Stimulated activated naive B cell treated with anti-CD40 and anti-IgM and Interleukin-4, amounts not matched to agents 10 μg/mL and 1 μg/mL and 100 μg/mL, for 72 hours (primary cell): ENCODE data around the gene FER1L5.
"Not testable (repeated sequence)": the region's sequence is repeated elsewhere in the genome, so short reads cannot be mapped to it uniquely, and the experiment has no call there.

ENCODE experiments used
- ATAC-seq, 2 donors: fragments of 150-1000 bp; cut with Tn5 transposase; replicated peaks; 2 replicates each; pipeline ENCODE4 v1.10.0; 2021; ENCODE audit warnings: moderate library complexity in 1 of 2
- DNase-seq: peaks from one replicate; pipeline ENCODE4 v3.0.0; 2021
- H3K27ac Mint-ChIP-seq: one replicate; pipeline ENCODE4 v1.8.0; 2022; ENCODE audit warnings: mild to moderate bottlenecking, mixed read lengths
- H3K27me3 Mint-ChIP-seq, 2 donors: one replicate each; pipeline ENCODE4 v1.8.0; 2022; ENCODE audit warnings: mixed read lengths in 2 of 2
- H3K36me3 Mint-ChIP-seq, 2 donors: one replicate each; pipeline ENCODE4 v1.8.0; 2022; ENCODE audit warnings: mixed read lengths in 2 of 2, mild to moderate bottlenecking in 1 of 2
- H3K4me1 Mint-ChIP-seq, 2 donors: one replicate each; pipeline ENCODE4 v1.8.0; 2022; ENCODE audit warnings: mixed read lengths in 2 of 2, mild to moderate bottlenecking in 1 of 2
- H3K4me3 Mint-ChIP-seq, 2 donors: one replicate each; pipeline ENCODE4 v1.8.0; 2022; ENCODE audit warnings: mild to moderate bottlenecking in 2 of 2, mixed read lengths in 2 of 2, moderate library complexity in 1 of 2
- H3K9me3 Mint-ChIP-seq, 2 donors: one replicate each; pipeline ENCODE4 v1.8.0; 2022; ENCODE audit warnings: mixed read lengths in 2 of 2, mild to moderate bottlenecking in 1 of 2

The FER1L5 gene

DNA sequence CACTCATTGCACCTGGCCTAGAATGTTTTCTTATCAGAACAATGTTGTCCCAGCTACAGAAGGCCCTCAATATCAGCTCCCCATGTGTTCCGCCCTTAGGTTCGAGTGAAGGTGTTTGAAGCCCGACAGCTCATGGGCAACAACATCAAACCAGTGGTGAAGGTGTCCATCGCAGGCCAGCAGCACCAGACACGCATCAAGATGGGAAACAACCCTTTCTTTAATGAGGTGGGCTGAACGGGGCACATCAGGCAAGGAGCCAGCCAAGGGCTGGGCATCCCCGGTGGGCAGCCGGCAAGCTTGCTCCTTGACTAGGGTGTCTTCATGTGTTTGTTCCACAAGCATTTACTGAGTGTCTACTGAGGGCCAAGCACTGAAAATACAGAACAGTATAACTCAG is 9.2 kb downstream of the FER1L5 start:
- Mint-ChIP-seq H3K4me1 (peaks cover 0 to 4% of the 10 kb centered on the region in 2 donors), H3K27me3 (peaks cover 0 to 11% of the 10 kb centered on the region in 2 donors), H3K4me3 (no peak overlapping the region), H3K36me3 (no peaks in the 10 kb centered on the region), H3K9me3 (no peaks in the 10 kb centered on the region), H3K27ac (no peak overlapping the region)
- DNase-seq (no peak), ATAC-seq (no peak)

DNA sequence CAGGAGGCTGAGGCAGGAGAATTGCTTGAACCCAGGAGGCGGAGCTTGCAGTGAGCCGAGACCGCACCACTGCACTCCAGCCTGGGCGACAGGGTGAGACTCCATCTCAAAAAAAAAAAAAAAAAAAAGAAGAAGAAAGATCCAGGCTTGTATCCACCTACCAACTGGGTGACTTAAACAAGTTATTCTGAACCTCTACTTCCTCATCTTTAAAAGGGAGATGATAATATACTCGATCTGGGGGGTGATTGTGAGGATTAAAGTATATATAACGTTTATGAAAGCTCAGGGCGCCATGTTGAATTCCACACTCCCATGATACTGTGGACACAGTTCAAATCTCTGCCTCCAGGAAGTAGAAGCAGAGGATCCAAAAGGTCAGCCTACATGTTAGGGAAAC is 12.2 kb downstream of the FER1L5 start:
- not testable (repeated sequence) for H3K27ac Mint-ChIP-seq, H3K9me3 Mint-ChIP-seq, H3K27me3 Mint-ChIP-seq, H3K4me3 Mint-ChIP-seq, ATAC-seq, DNase-seq, H3K36me3 Mint-ChIP-seq, H3K4me1 Mint-ChIP-seq

DNA sequence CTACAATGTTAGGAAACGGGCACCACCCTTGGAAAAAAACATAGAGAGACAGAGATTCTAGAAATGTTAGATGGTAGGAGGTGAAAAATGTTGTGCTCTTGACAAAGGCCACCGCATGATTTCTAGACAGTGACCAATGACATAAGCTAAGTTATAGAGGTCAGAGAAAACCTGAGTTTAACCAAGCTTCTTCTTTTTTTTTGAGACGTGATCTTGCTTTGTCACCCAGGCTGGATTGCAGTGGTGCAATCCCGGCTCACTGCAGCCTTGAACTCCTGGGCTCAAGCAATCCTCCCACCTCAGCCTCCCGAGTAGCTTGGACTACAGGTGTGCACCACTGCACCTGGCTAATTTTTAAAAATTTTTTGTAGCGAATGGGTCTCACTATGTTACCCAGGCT is 13.0 kb downstream of the FER1L5 start:
- H3K36me3 Mint-ChIP-seq, result no peaks in the 10 kb centered on the region
- no peak overlapping the region for H3K4me3 Mint-ChIP-seq
- no peak for DNase-seq
- H3K4me1 Mint-ChIP-seq, result peaks cover 0 to 5% of the 10 kb centered on the region in 2 donors
- no peak for ATAC-seq
- H3K27ac Mint-ChIP-seq, result no peak overlapping the region
- H3K27me3 Mint-ChIP-seq, result peaks cover 0 to 5% of the 10 kb centered on the region in 2 donors
- no peaks in the 10 kb centered on the region for H3K9me3 Mint-ChIP-seq

- Mint-ChIP-seq H3K4me3 (no peak overlapping the region), H3K27ac (no peak overlapping the region), H3K4me1 (peaks cover 0 to 5% of the 10 kb centered on the region in 2 donors), H3K36me3 (no peaks in the 10 kb centered on the region), H3K9me3 (no peaks in the 10 kb centered on the region), H3K27me3 (no peaks in the 10 kb centered on the region)
- no peak for ATAC-seq
- no peak for DNase-seq
Measured at GRCh38 chr2:96656540-96656939, 14.0 kb downstream of the FER1L5 start.

GRCh38 chr2:96661324-96661723 is 18.8 kb downstream of the FER1L5 start:
- H3K36me3 Mint-ChIP-seq, result no peaks in the 10 kb centered on the region
- H3K4me3 Mint-ChIP-seq, result no peak overlapping the region
- no peak overlapping the region for H3K27ac Mint-ChIP-seq
- no peak for DNase-seq
- no peaks in the 10 kb centered on the region for H3K9me3 Mint-ChIP-seq
- H3K27me3 Mint-ChIP-seq, result peaks cover 5 to 11% of the 10 kb centered on the region in 2 donors
- no peak for ATAC-seq
- peaks cover 0 to 5% of the 10 kb centered on the region in 2 donors for H3K4me1 Mint-ChIP-seq

DNA sequence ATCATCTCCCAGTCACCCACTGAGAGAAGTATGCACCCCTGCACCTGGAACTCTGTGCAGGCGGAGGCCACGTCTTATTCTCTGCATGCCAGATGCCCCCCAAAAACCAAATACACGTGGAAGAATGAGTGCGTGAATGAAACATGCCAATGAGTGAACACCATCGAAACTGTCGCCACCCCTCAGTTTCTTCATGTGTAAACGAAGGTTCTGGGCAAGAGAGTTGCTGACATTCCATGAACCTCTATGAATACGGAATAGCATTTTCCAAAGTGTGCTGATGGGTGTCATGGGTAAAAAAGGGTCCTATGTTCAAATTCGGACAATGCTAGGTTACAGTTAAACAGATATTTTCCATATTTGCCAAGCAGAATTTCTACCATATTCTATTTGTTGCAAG is 19.8 kb downstream of the FER1L5 start:
- H3K4me3 Mint-ChIP-seq, result no peak overlapping the region
- no peaks in the 10 kb centered on the region for H3K9me3 Mint-ChIP-seq
- ATAC-seq (no peak), DNase-seq (no peak)
- no peaks in the 10 kb centered on the region for H3K4me1 Mint-ChIP-seq
- H3K36me3 Mint-ChIP-seq, result no peaks in the 10 kb centered on the region
- peaks cover 5 to 11% of the 10 kb centered on the region in 2 donors for H3K27me3 Mint-ChIP-seq
- no peak overlapping the region for H3K27ac Mint-ChIP-seq

- H3K36me3 Mint-ChIP-seq, result no peaks in the 10 kb centered on the region
- H3K9me3 Mint-ChIP-seq, result no peaks in the 10 kb centered on the region
- no peak for ATAC-seq
- no peak overlapping the region for H3K4me3 Mint-ChIP-seq
- H3K27me3 Mint-ChIP-seq, result peaks cover 5 to 11% of the 10 kb centered on the region in 2 donors
- H3K4me1 Mint-ChIP-seq, result no peaks in the 10 kb centered on the region
- H3K27ac Mint-ChIP-seq, result no peak overlapping the region
- DNase-seq, result no peak
Measured at GRCh38 chr2:96663177-96663576, 20.6 kb downstream of the FER1L5 start.

DNA sequence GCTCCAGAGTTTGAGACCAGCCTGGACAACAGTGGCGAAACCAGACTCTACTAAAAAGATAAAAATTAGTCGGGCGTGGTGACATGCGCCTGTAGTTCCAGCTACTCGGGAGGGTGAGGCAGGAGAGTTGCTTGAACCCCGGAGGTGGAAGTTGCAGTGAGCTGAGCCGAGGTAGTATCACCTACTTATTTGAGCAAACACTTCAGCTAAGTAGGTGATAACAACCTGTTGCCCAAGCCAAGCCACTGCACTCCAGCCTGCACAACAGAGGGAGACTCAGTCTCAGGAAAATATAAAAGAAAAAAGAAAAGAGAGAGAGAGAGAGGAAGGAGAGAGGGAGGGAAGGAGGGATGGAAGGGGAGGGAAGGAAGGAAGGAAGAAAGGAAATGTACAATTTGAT is 21.3 kb downstream of the FER1L5 start:
- Mint-ChIP-seq H3K9me3 (no peaks in the 10 kb centered on the region), H3K4me1 (no peaks in the 10 kb centered on the region), H3K4me3 (no peak overlapping the region), H3K27me3 (peaks cover 5 to 11% of the 10 kb centered on the region in 2 donors), H3K36me3 (no peaks in the 10 kb centered on the region), H3K27ac (no peak overlapping the region)
- ATAC-seq (no peak), DNase-seq (no peak)

GRCh38 chr2:96664366-96664925 is 21.9 kb downstream of the FER1L5 start:
- Mint-ChIP-seq H3K27ac (no peak overlapping the region), H3K4me1 (no peaks in the 10 kb centered on the region), H3K4me3 (no peak overlapping the region), H3K36me3 (no peaks in the 10 kb centered on the region), H3K9me3 (no peaks in the 10 kb centered on the region), H3K27me3 (peaks cover 5 to 11% of the 10 kb centered on the region in 2 donors)
- no peak for DNase-seq
- ATAC-seq, result no peak

DNA sequence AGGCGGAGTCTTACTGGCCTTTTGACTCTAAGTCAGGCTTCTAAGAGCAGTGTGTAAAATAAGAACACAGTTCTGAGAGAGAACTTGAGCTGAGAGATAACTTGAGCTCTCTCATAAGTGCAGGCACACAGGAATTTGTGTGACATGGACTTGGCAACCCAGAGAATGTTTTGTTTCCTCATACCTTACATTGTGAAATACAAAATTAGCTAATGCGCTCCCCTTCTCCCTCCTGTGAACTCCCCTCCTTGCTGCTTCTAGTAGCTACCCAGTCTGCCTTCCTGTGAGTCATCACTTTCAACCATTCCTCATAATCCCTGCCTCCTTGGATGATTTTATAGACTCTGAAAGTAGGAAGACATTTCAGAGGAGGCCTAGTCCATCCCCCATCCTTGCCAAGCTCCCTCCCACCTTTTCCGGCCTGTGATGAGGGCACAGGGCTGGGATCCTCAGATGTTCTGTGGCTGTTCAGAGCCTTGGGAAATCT is 22.6 kb downstream of the FER1L5 start:
- ATAC-seq (no peak), DNase-seq (no peak)
- no peak overlapping the region for H3K4me3 Mint-ChIP-seq
- no peaks in the 10 kb centered on the region for H3K9me3 Mint-ChIP-seq
- H3K36me3 Mint-ChIP-seq, result no peaks in the 10 kb centered on the region
- no peak overlapping the region for H3K27ac Mint-ChIP-seq
- H3K27me3 Mint-ChIP-seq, result peaks cover 5 to 11% of the 10 kb centered on the region in 2 donors
- H3K4me1 Mint-ChIP-seq, result no peaks in the 10 kb centered on the region

DNA sequence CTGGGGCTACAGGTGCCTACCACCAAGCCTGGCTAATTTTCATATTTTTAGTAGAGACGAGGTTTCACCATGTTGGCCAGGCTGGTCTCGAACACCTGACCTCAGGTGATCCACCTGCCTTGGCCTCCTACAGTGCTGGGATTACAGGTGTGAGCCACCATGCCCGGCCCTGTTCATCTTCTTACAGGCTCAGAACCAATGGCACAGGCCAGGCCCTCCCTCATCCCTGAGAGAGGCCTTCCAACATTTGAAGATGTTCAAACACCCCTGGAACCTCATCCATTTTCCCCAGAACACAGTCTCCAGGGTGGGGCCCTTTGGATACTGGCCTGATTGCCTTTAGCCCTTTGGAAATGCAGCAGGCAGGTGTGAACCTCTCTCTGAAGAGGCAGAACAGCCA is 23.2 kb downstream of the FER1L5 start:
- not testable (repeated sequence) for H3K4me3 Mint-ChIP-seq, H3K27ac Mint-ChIP-seq, H3K4me1 Mint-ChIP-seq, DNase-seq, ATAC-seq, H3K9me3 Mint-ChIP-seq, H3K36me3 Mint-ChIP-seq
- H3K27me3 Mint-ChIP-seq, result peaks cover 5 to 11% of the 10 kb centered on the region in 2 donors

GRCh38 chr2:96668771-96669170 is 26.2 kb downstream of the FER1L5 start:
- no peak for ATAC-seq
- peaks cover 0 to 7% of the 10 kb centered on the region in 2 donors for H3K27me3 Mint-ChIP-seq
- H3K9me3 Mint-ChIP-seq, result no peaks in the 10 kb centered on the region
- no peaks in the 10 kb centered on the region for H3K4me1 Mint-ChIP-seq
- no peaks in the 10 kb centered on the region for H3K36me3 Mint-ChIP-seq
- no peak for DNase-seq
- no peak overlapping the region for H3K4me3 Mint-ChIP-seq
- no peak overlapping the region for H3K27ac Mint-ChIP-seq

DNA sequence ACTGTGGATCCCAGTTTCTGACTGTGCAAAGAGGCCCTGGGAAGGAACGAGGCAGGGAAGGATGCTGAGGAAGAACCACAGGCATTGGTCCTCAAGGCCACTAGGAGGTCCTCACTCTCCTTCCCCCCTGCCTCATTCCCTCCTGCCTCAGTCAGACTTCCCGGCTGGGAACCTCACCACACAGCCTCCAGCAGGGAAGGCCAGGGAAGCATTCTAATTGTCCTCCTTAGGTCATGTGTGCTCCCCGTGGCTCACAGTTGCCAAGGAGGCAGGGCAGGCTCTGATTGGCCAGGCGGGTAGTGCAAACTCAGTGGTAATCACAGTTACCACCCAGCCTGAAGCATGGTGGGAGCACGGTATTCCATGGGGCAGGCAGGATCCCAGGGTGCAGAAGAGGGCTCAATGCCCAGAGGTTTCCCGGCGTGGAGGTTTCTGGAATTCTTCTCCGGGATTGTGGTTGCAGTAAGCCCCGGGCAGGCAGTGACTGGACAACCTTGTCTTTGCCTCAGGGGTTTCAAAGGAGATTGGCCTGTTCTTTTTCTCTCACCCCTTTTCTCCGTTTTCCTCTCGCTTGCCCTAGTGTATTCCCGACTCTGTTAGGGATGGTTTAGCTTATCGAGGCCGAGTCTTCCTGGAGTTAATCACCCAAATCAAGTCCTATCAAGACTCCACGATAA is 27.1 kb downstream of the FER1L5 start:
- peaks cover 0 to 5% of the 10 kb centered on the region in 2 donors for H3K27me3 Mint-ChIP-seq
- H3K36me3 Mint-ChIP-seq, result no peaks in the 10 kb centered on the region
- DNase-seq (no peak), ATAC-seq (no peak)
- H3K27ac Mint-ChIP-seq, result no peak overlapping the region
- no peaks in the 10 kb centered on the region for H3K4me1 Mint-ChIP-seq
- no peak overlapping the region for H3K4me3 Mint-ChIP-seq
- no peaks in the 10 kb centered on the region for H3K9me3 Mint-ChIP-seq

DNA sequence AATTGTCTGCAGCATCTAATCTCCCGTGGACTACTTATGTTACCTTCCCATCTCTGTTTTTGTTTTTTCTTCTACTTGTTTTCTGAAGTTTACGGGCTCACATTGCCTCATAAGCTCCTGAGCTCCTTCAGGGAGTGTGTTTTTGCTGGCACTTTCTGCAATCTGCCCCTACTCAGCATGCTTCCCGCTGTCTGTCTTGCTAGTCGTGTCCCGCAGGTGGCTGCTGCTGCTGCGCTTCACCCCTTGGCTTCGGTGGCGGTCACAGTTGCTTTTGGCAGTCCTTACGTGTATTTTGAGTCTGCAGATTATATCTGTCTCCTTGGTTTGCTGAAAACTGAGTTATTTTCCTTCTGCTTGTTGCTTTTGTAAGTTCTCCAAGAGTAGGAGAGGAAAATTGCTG is 37.3 kb downstream of the FER1L5 start:
- DNase-seq (no peak), ATAC-seq (no peak)
- peaks cover 5 to 16% of the 10 kb centered on the region in 2 donors for H3K27me3 Mint-ChIP-seq
- no peak overlapping the region for H3K4me3 Mint-ChIP-seq
- H3K36me3 Mint-ChIP-seq, result no peaks in the 10 kb centered on the region
- no peaks in the 10 kb centered on the region for H3K9me3 Mint-ChIP-seq
- H3K4me1 Mint-ChIP-seq, result no peaks in the 10 kb centered on the region
- no peak overlapping the region for H3K27ac Mint-ChIP-seq

GRCh38 chr2:96680561-96681141 is 38.1 kb downstream of the FER1L5 start:
- Mint-ChIP-seq H3K4me3 (no peak overlapping the region), H3K27ac (no peak overlapping the region), H3K36me3 (no peaks in the 10 kb centered on the region), H3K27me3 (peaks cover 5 to 20% of the 10 kb centered on the region in 2 donors), H3K4me1 (no peaks in the 10 kb centered on the region), H3K9me3 (no peaks in the 10 kb centered on the region)
- DNase-seq, result no peak
- ATAC-seq, result no peak
